RWPE2 (cell line): ENCODE results near the gene DUSP14.

ENCODE experiments used
- ATAC-seq: fragments of 200-7000 bp; cut with Tn5 transposase; 3 replicates; pipeline ENCODE4 v1.9.1; 2021; ENCODE audit warnings: low read depth
- DNase-seq: peaks from one replicate; pipeline ENCODE4 v3.0.0-alpha.2; 2020; ENCODE audit warnings: low spot score
- H3K27ac ChIP-seq: fragments of 450-650 bp; 2 replicates; pipeline ENCODE4 v1.5.1; 2017; ENCODE audit warnings: mild to moderate bottlenecking; ENCODE audit not compliant: poor library complexity, severe bottlenecking
- H3K27me3 ChIP-seq: fragments of 250-450 bp; sonication (Bioruptor Pico); 2 replicates; pipeline ENCODE4 v1.5.1; 2021; ENCODE audit warnings: mild to moderate bottlenecking, moderate library complexity; ENCODE audit not compliant: insufficient read depth, poor library complexity, severe bottlenecking
- H3K36me3 ChIP-seq: fragments of 250-450 bp; sonication (Bioruptor Pico); 2 replicates; pipeline ENCODE4 v1.5.1; 2020; ENCODE audit warnings: low read depth, mild to moderate bottlenecking, moderate library complexity
- H3K4me1 ChIP-seq: fragments of 250-450 bp; sonication (Bioruptor Pico); 2 replicates; pipeline ENCODE4 v1.5.1; 2021; ENCODE audit warnings: mild to moderate bottlenecking, moderate library complexity; ENCODE audit not compliant: insufficient read depth, poor library complexity, severe bottlenecking
- H3K4me3 ChIP-seq: fragments of 250-450 bp; sonication (Bioruptor Pico); 2 replicates; pipeline ENCODE4 v1.5.1; 2021; ENCODE audit warnings: mild to moderate bottlenecking, moderate library complexity; ENCODE audit not compliant: severe bottlenecking
- H3K9me3 ChIP-seq: fragments of 250-450 bp; sonication (Bioruptor Pico); 2 replicates; pipeline ENCODE4 v1.5.1; 2021; ENCODE audit warnings: mild to moderate bottlenecking, moderate library complexity; ENCODE audit not compliant: severe bottlenecking
- TF ChIP-seq, protein P1 (sequence below): fragments of 450-650 bp; IDR thresholded peaks from one replicate; pipeline ENCODE4 v1.5.1; 2017; ENCODE audit warnings: mild to moderate bottlenecking, moderate library complexity; ENCODE audit not compliant: poor library complexity, severe bottlenecking

The DUSP14 gene

DNA sequence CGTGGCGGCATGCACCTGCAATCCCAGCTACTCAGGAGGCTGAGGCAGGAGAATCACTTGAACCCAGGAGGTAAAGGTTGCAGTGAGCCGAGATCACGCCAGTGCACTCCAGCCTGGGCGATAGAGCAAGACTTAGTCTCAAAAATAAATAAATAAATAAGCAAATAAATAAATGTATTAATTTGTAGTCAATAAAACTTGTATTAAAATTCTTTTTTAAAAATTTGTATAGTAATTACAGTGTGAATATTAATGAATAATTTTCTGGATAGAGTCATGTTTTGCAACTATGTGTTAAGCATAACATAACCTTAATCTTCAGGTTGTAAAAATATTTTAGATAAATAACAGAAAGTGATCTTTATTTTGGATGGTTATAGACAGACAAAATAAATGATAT, 27.2 kb upstream of the DUSP14 start:
- DNase-seq (no peak), ATAC-seq (no peak)
- Histone ChIP-seq H3K4me1 (peaks cover 19% of the 10 kb centered on the region), H3K27me3 (no peaks in the 10 kb centered on the region), H3K27ac (no peak overlapping the region), H3K36me3 (peaks cover 47% of the 10 kb centered on the region), H3K9me3 (no peaks in the 10 kb centered on the region), H3K4me3 (no peak overlapping the region)
- TF ChIP-seq, protein P1, sequence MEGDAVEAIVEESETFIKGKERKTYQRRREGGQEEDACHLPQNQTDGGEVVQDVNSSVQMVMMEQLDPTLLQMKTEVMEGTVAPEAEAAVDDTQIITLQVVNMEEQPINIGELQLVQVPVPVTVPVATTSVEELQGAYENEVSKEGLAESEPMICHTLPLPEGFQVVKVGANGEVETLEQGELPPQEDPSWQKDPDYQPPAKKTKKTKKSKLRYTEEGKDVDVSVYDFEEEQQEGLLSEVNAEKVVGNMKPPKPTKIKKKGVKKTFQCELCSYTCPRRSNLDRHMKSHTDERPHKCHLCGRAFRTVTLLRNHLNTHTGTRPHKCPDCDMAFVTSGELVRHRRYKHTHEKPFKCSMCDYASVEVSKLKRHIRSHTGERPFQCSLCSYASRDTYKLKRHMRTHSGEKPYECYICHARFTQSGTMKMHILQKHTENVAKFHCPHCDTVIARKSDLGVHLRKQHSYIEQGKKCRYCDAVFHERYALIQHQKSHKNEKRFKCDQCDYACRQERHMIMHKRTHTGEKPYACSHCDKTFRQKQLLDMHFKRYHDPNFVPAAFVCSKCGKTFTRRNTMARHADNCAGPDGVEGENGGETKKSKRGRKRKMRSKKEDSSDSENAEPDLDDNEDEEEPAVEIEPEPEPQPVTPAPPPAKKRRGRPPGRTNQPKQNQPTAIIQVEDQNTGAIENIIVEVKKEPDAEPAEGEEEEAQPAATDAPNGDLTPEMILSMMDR = no peak

DNA sequence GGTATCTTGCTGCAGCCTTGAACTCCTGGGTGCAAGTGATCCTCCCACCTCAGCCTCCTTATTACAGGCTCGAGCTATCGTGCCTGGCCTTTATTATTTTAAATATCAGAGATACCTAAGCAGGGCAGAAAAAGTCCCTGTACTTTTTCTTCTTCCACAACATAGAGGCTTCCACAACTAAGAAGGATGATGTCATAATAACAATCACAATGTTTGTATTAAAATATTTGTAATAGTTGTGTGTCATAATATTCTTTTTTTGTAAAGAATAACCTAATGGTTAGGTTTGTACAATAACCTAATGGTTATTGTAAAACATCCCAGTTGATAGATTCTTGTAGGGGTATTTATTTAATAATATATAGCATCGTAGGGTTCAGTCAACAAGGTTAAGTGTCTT, 26.7 kb upstream of the DUSP14 start:
- ATAC-seq (no peak), DNase-seq (no peak)
- no peaks in the 10 kb centered on the region for H3K9me3 ChIP-seq
- no peak overlapping the region for H3K27ac ChIP-seq
- no peaks in the 10 kb centered on the region for H3K27me3 ChIP-seq
- H3K36me3 ChIP-seq = peaks cover 47% of the 10 kb centered on the region
- peaks cover 19% of the 10 kb centered on the region for H3K4me1 ChIP-seq
- TF ChIP-seq, protein P1 = no peak
- no peak overlapping the region for H3K4me3 ChIP-seq

DNA sequence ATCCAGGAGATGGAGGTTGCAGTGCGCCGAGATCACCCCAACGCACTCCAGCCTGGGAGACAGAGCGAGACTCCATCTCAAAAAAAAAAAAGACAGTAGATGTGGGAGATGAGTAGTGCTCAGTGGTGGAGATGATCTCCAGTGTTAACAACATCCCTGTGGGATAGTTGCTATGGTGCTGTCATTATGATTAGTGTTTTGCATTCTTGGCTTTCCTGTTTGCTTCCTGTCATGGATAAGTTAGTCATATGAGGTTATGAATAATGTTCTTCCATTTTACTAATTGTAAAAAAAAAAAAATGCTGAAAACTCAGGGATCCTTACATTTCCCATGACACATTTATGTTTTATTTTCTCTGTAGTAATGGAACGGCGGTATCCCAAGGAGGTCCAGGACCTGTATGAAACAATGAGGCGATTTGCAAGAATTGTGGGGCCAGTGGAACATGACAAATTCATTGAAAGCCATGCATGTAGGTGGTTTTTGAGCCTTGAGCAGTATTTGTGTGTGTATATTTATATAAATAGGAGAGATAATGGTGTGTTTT, 24.5 kb upstream of the DUSP14 start:
- ATAC-seq (peak; percentile 84), DNase-seq (no peak)
- H3K4me1 ChIP-seq = peaks cover 19% of the 10 kb centered on the region
- H3K27ac ChIP-seq = peak overlapping the region; percentile 73
- no peak overlapping the region for H3K4me3 ChIP-seq
- no peaks in the 10 kb centered on the region for H3K27me3 ChIP-seq
- H3K36me3 ChIP-seq = peaks cover 57% of the 10 kb centered on the region
- TF ChIP-seq, protein P1 = no peak
- H3K9me3 ChIP-seq = no peaks in the 10 kb centered on the region

DNA sequence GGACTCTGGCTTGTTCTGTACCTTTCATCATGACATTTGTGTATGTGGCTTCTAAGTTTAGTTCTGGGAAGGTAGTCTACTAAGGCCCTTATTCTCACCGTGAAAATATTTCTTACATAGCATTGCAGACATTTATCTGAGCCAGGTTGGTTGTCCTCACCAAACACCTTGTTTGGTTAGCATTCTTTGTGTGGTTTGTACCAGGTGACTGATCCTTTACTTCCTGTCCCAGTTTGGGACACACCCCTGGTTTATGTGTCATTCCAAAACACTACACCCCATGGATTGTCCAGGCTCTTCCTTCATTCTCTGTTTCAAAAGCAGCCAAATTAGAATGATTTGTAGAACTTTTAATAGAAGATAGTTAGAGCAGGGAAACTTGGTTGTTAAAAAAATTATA, 23.2 kb upstream of the DUSP14 start:
- ATAC-seq (peak; percentile 84), DNase-seq (no peak)
- H3K9me3 ChIP-seq = no peaks in the 10 kb centered on the region
- TF ChIP-seq, protein P1 = no peak
- peaks cover 19% of the 10 kb centered on the region for H3K4me1 ChIP-seq
- H3K4me3 ChIP-seq = no peak overlapping the region
- peak overlapping the region; percentile 73 for H3K27ac ChIP-seq
- no peaks in the 10 kb centered on the region for H3K27me3 ChIP-seq
- H3K36me3 ChIP-seq = peaks cover 69% of the 10 kb centered on the region

DNA sequence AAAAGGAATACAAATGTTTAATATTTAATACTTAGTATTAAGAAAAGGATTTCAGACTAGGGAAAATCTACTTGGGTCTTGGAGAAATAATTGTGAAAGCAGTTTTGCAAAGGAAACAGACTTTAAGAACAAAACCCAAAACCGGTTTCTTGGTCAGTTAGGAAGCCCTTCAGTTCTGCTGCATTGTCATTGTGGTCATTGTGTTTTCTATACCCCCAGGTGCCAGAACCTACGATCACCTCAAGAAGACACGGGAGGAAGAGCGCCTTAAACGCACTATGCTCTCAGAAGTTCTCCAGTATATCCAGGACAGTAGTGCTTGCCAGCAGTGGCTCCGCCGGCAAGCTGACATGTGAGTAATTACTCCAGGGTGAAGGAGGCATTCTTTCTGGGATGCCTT, 19.5 kb upstream of the DUSP14 start:
- Histone ChIP-seq H3K36me3 (peaks cover 80% of the 10 kb centered on the region), H3K4me3 (no peak overlapping the region), H3K27me3 (no peaks in the 10 kb centered on the region), H3K27ac (peak overlapping the region; percentile 3), H3K4me1 (peaks cover 17% of the 10 kb centered on the region), H3K9me3 (no peaks in the 10 kb centered on the region)
- DNase-seq = no peak
- no peak for ATAC-seq
- TF ChIP-seq, protein P1 = no peak
